ENCODE data around the gene WDFY4. TPM values are rescaled to one million over a fixed set of nuclear protein-coding genes. Genes with fewer than 3 reads are reported as not detected.

Gene WDFY4
- total and polyA plus RNA-seq, 2 donors (not counting 3 experiments of a cell fraction or from before 2014, with no cell fraction given), result 10.1 to 10.2 TPM

- dilution Hi-C loops (cut with MboI; ENCODE audit: extremely low pct_ligation_motif_present, low sequenced_read_pairs), result no loop called here
- Histone ChIP-seq H3K9me3 (replicated peaks; ENCODE audit: control insufficient read depth, insufficient read depth, low read length) (no peaks in the 10 kb centered on the region), H4K20me1 (replicated peaks; ENCODE audit: control insufficient read depth, extremely low read depth, insufficient read depth, low read length) (no peaks in the 10 kb centered on the region), H3K36me3 (ENCODE audit: control insufficient read depth in 2 of 2, extremely low read depth in 1 of 2, insufficient read depth in 2 of 2, low read length in 2 of 2) (no peaks in the 10 kb centered on the region), H3K4me3 (replicated peaks in 1 of 3; ENCODE audit: insufficient read depth in 1 of 3, low read depth in 1 of 3, low read length in 3 of 3) (no peak overlapping the region), H3K9ac (replicated peaks; ENCODE audit: extremely low read depth, insufficient read depth, low read length) (no peak overlapping the region), H3K9me1 (replicated peaks; ENCODE audit: control insufficient read depth, extremely low read depth, insufficient read depth, low read length) (no peaks in the 10 kb centered on the region), H3K79me2 (ENCODE audit: control insufficient read depth, insufficient read depth, low read length) (no peaks in the 10 kb centered on the region), H3K27me3 (ENCODE audit: control insufficient read depth in 2 of 2, insufficient read depth in 2 of 2, low read length in 2 of 2) (no peaks in the 10 kb centered on the region), H2AFZ (ENCODE audit: low read depth, low read length) (no peak overlapping the region), H3K27ac (ENCODE audit: insufficient read depth, low read depth, low read length) (no peak overlapping the region), H3K4me2 (ENCODE audit: insufficient read depth, low read length) (no peak overlapping the region), H3K4me1 (ENCODE audit: control insufficient read depth, extremely low read depth, insufficient read depth, low read length) (peaks cover 3% of the 10 kb centered on the region)
- TF ChIP-seq MYC (IDR thresholded peaks at IDR 0.05; ENCODE audit: low read depth, low read length) (no peak), POLR2AphosphoS5 (IDR thresholded peaks at IDR 0.05; ENCODE audit: insufficient read depth, low read depth, low read length) (no peak), JUN (IDR thresholded peaks at IDR 0.05; ENCODE audit: borderline replicate concordance, insufficient read depth, insufficient read length, low read depth) (no peak), EZH2 (IDR thresholded peaks at IDR 0.05; ENCODE audit: borderline replicate concordance, low read depth, low read length, severe bottlenecking) (no peak), POLR2A (IDR thresholded peaks at IDR 0.05; ENCODE audit: low read depth, low read length) (no peak), GATA2 (IDR thresholded peaks at IDR 0.05; ENCODE audit: insufficient read depth, insufficient read length, low read depth, low read length) (no peak), FOS (IDR thresholded peaks at IDR 0.05; ENCODE audit: borderline replicate concordance, insufficient read depth, low read length) (no peak)
- TF ChIP-seq, protein P1, sequence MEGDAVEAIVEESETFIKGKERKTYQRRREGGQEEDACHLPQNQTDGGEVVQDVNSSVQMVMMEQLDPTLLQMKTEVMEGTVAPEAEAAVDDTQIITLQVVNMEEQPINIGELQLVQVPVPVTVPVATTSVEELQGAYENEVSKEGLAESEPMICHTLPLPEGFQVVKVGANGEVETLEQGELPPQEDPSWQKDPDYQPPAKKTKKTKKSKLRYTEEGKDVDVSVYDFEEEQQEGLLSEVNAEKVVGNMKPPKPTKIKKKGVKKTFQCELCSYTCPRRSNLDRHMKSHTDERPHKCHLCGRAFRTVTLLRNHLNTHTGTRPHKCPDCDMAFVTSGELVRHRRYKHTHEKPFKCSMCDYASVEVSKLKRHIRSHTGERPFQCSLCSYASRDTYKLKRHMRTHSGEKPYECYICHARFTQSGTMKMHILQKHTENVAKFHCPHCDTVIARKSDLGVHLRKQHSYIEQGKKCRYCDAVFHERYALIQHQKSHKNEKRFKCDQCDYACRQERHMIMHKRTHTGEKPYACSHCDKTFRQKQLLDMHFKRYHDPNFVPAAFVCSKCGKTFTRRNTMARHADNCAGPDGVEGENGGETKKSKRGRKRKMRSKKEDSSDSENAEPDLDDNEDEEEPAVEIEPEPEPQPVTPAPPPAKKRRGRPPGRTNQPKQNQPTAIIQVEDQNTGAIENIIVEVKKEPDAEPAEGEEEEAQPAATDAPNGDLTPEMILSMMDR (IDR thresholded peaks at IDR 0.05; ENCODE audit: extremely low read depth in 1 of 2, insufficient read depth in 1 of 2, low read depth in 1 of 2, low read length in 2 of 2), result no peak
- TF ChIP-seq, protein P2, sequence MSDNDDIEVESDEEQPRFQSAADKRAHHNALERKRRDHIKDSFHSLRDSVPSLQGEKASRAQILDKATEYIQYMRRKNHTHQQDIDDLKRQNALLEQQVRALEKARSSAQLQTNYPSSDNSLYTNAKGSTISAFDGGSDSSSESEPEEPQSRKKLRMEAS (IDR thresholded peaks at IDR 0.05; ENCODE audit: insufficient read depth, insufficient read length), result no peak
- ChIA-PET CTCF (no interaction called here), POLR2A (no interaction called here)
- no TSS peak for BruUV-seq (replicated peaks)
- intact Hi-C loops (cut with micrococcal nuclease), result no loop called here
- DNase-seq (ENCODE audit: low read depth, low spot score) (no peak), FAIRE-seq (no peak)
These were observed 113.2 kb downstream of the WDFY4 start for GRCh38 chr10:48797830-48798229.
